HG02943 (cell line): ENCODE data around the gene OR6C3.
"Not testable (repeated sequence)": the region's sequence is repeated elsewhere in the genome, so short reads cannot be mapped to it uniquely, and the experiment has no call there.

Experiments
- ATAC-seq: cut with Tn5 transposase; IDR thresholded peaks from one replicate; pipeline ENCODE4 v1.9.1; 2021; ENCODE audit warnings: mild to moderate bottlenecking, low read depth, moderate library complexity; ENCODE audit not compliant: unreplicated experiment

Gene OR6C3

DNA sequence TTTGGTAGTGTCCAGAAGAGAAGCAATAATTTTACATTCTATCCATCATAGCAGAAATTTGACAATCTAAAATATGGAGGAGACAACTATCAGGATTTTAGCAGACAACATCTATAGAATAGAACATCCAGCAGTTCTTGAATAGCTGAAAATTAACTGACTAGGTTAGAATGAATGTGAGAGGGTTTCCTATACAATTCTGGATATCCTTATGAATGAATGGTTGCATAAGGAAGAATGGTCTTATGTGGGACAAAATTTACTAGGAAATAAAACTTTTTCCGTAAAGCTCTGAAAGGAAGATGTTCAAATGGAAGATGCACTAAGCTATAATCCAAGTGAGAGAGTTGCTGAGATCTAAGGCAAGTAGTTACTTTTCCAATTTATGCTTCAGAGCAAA, at the start of gene OR6C3:
TSS of gene OR6C3 (plus strand) at position 301 of the 400 bp plus-strand sequence. CDS start 955 bp downstream, outside the sequence.
- ATAC-seq: no peak

DNA sequence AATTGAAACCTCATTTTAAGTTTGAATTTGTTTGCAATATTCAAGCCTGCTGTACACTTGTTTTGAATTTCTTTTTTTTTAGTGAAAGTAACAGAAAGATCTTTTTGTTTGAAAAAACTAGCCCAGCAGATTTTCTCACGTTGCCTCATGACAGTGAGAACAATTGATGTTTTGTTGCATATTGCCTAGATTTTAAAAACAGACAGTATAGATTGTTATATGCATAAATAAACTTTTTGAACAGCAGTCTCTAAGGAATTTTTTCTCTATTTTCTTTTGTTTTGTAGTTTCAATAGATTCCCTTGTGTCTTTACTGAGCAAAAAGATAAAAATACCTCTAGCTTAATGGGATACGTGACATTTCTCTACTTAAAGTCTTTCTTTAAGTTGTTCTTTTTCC, 49.6 kb upstream of the OR6C3 start:
- ATAC-seq: no peak

DNA sequence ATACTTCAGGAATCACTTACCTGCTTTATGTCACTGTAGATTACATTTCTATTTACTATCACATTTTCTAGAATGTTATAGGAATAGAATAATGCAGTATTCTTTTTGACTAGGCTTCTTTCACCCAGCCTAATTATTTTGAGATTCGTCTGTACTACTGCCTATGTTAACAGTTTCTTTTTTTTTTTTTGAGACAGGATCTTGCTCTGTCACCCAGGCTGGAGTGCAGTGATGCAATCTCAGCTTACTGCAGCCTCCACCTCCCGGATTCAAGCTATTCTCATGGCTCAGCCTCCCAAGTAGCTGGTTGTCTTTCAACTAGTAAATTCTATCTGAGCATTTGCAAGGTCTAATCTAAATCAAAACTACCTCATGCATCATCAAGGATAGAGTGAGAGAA, 40.5 kb upstream of the OR6C3 start:
- ATAC-seq: no peak

DNA sequence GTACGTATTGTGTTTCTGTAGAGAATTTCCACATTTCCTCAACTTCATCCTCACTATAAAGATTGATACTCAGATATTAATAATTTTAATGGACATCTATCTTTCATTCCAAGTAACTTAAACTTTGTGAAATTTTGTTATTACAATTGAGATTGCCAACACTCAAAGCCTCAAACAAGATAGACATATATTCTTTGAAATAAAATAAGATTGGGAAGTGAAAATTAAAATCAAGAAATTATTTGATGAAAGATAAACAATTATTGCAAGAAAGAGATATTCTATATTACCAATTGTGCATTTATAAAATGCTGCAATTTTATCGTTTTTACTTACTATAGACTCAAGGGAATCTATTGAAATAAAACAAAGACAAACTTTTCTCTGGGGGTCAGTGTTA, 34.1 kb upstream of the OR6C3 start, which contains the start of gene OR6C6:
TSS of gene OR6C6 (minus strand) at position 101 of the 400 bp plus-strand sequence. CDS start 1,337 bp downstream, outside the sequence.
- no peak for ATAC-seq

DNA sequence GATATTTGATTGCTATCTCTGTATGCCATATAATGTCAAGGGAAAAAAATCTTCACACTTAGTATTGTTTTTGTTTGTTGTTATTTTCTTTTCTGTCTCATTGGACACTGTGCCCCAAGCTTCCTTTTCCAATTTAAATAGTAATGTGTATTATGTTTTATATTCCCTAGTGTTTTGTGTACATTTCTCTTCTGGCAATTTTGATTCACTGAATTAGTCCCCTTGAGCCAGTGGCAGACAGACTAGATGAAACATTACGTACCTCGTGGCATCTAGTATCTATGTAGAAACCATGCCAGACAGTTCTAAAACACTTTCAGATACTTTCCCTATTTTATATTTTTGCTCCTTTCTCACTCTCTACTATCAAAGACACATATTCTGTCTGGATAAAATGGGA, 16.5 kb upstream of the OR6C3 start, which contains the start of gene OR6C1:
TSS of gene OR6C1 (plus strand) at position 301 of the 400 bp plus-strand sequence. CDS start 6,257 bp downstream, outside the sequence.
- no peak for ATAC-seq

DNA sequence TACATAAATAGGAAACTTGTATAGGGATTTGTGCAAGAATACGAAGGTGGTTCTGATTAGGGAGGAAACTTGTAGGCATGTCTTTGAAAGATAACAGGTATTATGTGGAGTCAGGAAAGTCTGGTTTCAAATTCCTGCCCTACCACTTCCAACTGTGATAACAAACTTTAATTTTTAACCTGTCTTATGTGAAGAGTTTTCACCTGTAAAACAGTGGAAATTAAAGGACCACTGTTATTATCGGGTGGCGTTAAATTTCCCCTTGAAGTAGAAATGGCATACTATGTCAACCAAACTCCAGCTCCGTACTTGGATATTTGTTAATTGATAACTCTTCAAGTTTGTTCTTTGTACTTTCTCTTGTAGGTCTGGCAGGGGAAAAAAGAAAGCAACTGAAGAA, 10.3 kb upstream of the OR6C3 start:
- no peak for ATAC-seq

DNA sequence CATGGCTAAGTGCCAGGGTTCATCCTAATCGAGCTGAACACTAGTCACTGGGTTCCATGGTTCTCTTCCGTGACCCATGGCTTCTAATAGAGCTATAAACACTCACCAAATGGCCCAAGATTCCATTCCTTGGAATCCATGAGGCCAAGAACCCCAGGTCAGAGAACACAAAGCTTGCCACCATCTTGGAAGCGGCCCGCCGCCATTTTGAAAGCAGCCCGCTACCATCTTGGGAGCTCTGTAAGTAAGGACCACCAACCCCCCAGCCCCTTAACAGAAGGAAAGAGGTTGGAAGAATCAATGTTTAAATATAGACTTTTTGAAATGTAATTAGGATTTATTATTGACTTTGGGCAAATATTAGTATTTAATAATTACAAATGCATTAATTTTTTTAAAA, 4.7 kb upstream of the OR6C3 start:
- not testable (repeated sequence) for ATAC-seq

DNA sequence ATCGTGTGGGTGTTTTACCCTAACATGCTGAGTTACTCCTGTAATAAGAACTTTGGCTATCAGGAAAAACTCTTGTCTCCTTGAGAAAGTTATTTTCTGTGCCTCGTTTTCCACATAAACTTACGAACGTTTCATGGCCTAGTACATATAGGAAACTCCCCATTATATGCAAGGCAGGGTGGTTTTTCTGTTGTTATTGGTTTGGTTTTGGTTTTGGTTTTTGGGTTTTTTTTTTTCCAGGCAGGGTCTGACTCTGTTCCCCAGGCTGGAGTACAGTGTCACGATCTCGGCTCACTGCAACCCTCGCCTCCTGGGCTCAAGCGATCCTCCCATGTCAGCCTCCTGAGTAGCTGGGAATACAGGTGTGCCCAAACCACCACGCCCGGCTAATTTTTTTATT, 5.5 kb downstream of the OR6C3 start:
- no peak for ATAC-seq

DNA sequence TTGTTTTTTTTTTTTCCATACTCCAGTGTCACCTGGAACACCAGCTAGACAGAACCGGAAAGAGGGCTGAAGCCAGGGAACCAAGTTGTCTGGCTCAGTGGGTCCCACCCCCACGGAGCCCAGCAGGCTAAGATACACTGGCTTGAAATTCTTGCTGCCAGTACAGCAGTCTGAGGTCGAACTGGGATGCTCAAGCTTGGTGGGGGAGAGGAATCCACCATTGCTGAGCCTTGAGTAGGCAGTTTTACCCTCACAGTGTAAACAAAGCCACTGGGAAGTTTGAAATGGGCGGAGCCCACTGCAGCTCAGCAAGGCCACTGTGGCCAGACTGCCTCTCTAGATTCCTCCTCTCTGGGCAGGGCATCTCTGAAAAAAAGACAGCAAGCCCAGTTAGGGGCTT, 24.8 kb downstream of the OR6C3 start:
- ATAC-seq: not testable (repeated sequence)

DNA sequence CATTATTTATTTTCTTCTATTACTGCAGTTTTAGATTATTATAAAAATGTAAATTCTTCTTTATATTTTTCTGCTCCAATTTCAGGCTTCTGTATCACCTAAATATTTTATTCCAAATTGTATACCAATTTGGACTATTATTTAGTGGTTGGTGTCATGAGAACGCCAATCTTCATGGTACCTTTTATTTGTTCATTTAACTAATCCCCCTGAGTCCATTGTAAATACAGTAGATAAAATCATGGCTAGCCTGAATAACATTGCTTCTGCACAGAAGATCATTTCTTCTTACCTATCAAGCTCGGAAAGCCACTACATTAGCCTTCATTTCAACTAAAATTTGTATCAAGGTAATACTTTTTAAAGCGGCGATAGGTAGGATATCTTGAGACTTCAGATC, 32.1 kb downstream of the OR6C3 start, which contains the start of gene OR6C75:
TSS of gene OR6C75 (plus strand) at position 301 of the 400 bp plus-strand sequence. CDS start 2,136 bp downstream, outside the sequence.
- ATAC-seq: no peak

DNA sequence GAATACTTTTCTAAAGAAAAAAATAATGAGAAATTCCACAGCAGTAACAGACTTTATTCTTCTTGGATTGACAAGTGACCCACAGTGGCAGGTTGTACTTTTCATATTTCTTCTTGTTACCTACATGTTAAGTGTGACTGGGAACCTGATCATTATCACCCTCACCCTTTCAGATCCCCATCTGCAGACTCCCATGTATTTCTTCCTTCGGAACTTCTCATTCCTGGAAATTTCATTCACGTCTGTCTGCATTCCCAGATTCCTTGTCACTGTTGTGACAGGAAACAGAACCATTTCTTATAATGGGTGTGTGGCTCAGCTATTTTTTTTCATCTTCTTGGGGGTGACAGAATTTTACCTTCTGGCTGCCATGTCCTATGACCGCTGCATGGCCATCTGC, 34.5 kb downstream of the OR6C3 start:
- ATAC-seq: no peak

DNA sequence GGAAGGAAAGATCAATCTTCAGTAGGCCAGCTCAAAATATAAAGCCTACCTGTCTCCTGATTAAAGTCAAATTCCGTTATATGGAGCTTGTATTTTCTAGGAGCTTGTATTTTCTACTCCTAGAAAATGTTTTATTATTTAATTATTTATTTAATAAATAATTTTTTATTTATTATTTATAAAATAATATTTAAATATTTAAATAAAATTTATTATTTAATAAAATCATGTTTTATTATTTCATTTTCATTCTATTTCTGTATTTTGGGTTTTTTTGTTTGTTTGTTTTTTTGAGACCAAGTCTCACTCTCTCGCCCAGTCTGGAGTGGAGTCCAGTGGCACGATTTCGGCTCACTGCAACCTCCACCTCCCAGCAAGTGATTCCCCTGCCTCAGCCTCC, 42.0 kb downstream of the OR6C3 start:
- ATAC-seq: no peak
